Right lobe of liver (tissue), 6 donors: ENCODE measurements around the gene REXO5. TPM values are rescaled to one million over a fixed set of nuclear protein-coding genes. Genes with fewer than 3 reads are reported as not detected.

Experiments used
- ATAC-seq, 4 donors: fragments of 200-7000 bp; cut with Tn5 transposase; one replicate each; pipeline ENCODE4 v1.9.1; 2020; ENCODE audit warnings: mild to moderate bottlenecking in 4 of 4, moderate library complexity in 4 of 4
- DNase-seq, 3 donors: peaks; one replicate each; pipeline ENCODE4 v3.0.0-alpha.2; 2020
- H3K27ac ChIP-seq, 3 donors: fragments of 200-600 bp; one replicate each; pipeline ENCODE4 v1.8.0; 2022
- H3K27me3 ChIP-seq, 2 donors: fragments of 200-600 bp; one replicate each; pipeline ENCODE4 v1.8.0; 2022
- H3K36me3 ChIP-seq, 4 donors: fragments of 200-600 bp; sonication (generic) in 1 of 4; one replicate each; pipeline versions ENCODE4 v1.5.1 to v1.8.0; 2017 to 2022; ENCODE audit warnings: control low read depth in 1 of 4
- H3K4me1 ChIP-seq, 4 donors: fragments of 200-600 bp; sonication (generic) in 1 of 4; one replicate each; pipeline versions ENCODE4 v1.5.1 to v1.8.0; 2017 to 2022; ENCODE audit warnings: control low read depth in 1 of 4
- H3K4me3 ChIP-seq, 3 donors: fragments of 200-600 bp; one replicate each; pipeline ENCODE4 v1.8.0; 2022
- H3K9me3 ChIP-seq, 4 donors: fragments of 200-600 bp; sonication (generic) in 1 of 4; one replicate each; pipeline versions ENCODE4 v1.5.1 to v1.8.0; 2017 to 2022; ENCODE audit warnings: control low read depth in 1 of 4
- CTCF ChIP-seq, 4 donors: fragments of 200-600 bp in 3 of 4; fragments of 450-650 bp in 1 of 4; IDR thresholded peaks; one replicate each; pipeline versions ENCODE4 v1.5.1 to v1.8.0; 2016 to 2022; ENCODE audit warnings: antibody characterized with exemption in 4 of 4, mild to moderate bottlenecking in 2 of 4
- POLR2A ChIP-seq: fragments of 450-650 bp; IDR thresholded peaks from one replicate; pipeline ENCODE4 v1.6.1; 2017; ENCODE audit warnings: antibody characterized with exemption, mild to moderate bottlenecking
- WGBS: methylation state at CpG from one replicate; pipeline ENCODE4 v1.1.6; 2018; ENCODE audit warnings: low coverage, low lambda C conversion rate; ENCODE audit not compliant: insufficient coverage; ENCODE audit errors: missing lambda C conversion rate; 5-methylcytosine and 5-hydroxymethylcytosine counted together
- intact Hi-C, 2 donors: fragments of 100-400 bp; cut with DNase I; formaldehyde crosslinking; loops; one replicate each; pipeline versions ENCODE4 v1.11.2 to v1.14.1; 2022
- total RNA-seq, 6 experiments: library from RNA; depleted of rRNA in 2 of 6; stranded (reverse); fragments of >200 nt in 2 of 6; fragmentation: NEBNext Ultra II Directional in 3 of 6; extraction: Animal tissue kit (Norgen Biotek cat#: 25700) in 3 of 6; gene quantifications; one replicate each; pipeline versions ENCODE4 v1.1.0 to v1.2.4, GENCODE V29; 2016 to 2023
- donor health status: DM: no; HTN: yes; CAD: no.
- donor health status: DM: no; HTN: no; CAD: no.
- donor health status: DM: no; HTN: no; CAD: no.
- donor health status: DM: no; HTN: yes; CAD: no.
- donor health status: DM: no; HTN: yes; CAD: no.

Gene REXO5
- total RNA-seq, 6 experiments from 2014 or later: 1.1 to 2.9 (median 2.4) TPM

- ATAC-seq: no peak
- H3K4me3 ChIP-seq: no peak overlapping the region
- TF ChIP-seq POLR2A: no peak
- no peak for TF ChIP-seq CTCF (IDR thresholded peaks at IDR 0.05)
- H3K4me1 ChIP-seq: no peaks in the 10 kb centered on the region
- no peak overlapping the region for H3K27ac ChIP-seq
- H3K36me3 ChIP-seq: no peaks in the 10 kb centered on the region
- H3K9me3 ChIP-seq: no peaks in the 10 kb centered on the region
- no peaks in the 10 kb centered on the region for H3K27me3 ChIP-seq
- intact Hi-C loops: no loop called here
- WGBS: 80% methylated on average over 4 of the region's 4 CpGs
- no peak for DNase-seq
Observed at GRCh38 chr16:20814784-20815183, 8.5 kb downstream of the REXO5 start.

- no peaks in the 10 kb centered on the region for H3K36me3 ChIP-seq
- no peak for DNase-seq
- TF ChIP-seq CTCF (IDR thresholded peaks at IDR 0.05) (no peak), POLR2A (no peak)
- 99% methylated on average over 4 of the region's 4 CpGs for WGBS
- intact Hi-C loops: no loop called here
- H3K9me3 ChIP-seq: no peaks in the 10 kb centered on the region
- H3K4me3 ChIP-seq: no peak overlapping the region
- no peak for ATAC-seq
- H3K27me3 ChIP-seq: no peaks in the 10 kb centered on the region
- H3K4me1 ChIP-seq: no peaks in the 10 kb centered on the region
- H3K27ac ChIP-seq: no peak overlapping the region
Observed at GRCh38 chr16:20818929-20819585, 12.7 kb downstream of the REXO5 start.

- no peaks in the 10 kb centered on the region for H3K9me3 ChIP-seq
- intact Hi-C loops: no loop called here
- no peak overlapping the region for H3K4me3 ChIP-seq
- H3K27me3 ChIP-seq: no peaks in the 10 kb centered on the region
- no peak overlapping the region for H3K27ac ChIP-seq
- TF ChIP-seq POLR2A (no peak), CTCF (IDR thresholded peaks at IDR 0.05) (no peak)
- WGBS: 90% methylated on average over 4 of the region's 4 CpGs
- H3K36me3 ChIP-seq: no peaks in the 10 kb centered on the region
- no peaks in the 10 kb centered on the region for H3K4me1 ChIP-seq
- ATAC-seq: no peak
- DNase-seq: no peak
Observed at GRCh38 chr16:20821682-20822081, 15.4 kb downstream of the REXO5 start.

- H3K27me3 ChIP-seq: no peaks in the 10 kb centered on the region
- no peaks in the 10 kb centered on the region for H3K9me3 ChIP-seq
- H3K4me3 ChIP-seq: no peak overlapping the region
- intact Hi-C loops: no loop called here
- DNase-seq: no peak
- no peak for ATAC-seq
- 76% methylated on average over 3 of the region's 3 CpGs for WGBS
- no peaks in the 10 kb centered on the region for H3K36me3 ChIP-seq
- TF ChIP-seq POLR2A (no peak), CTCF (IDR thresholded peaks at IDR 0.05) (no peak)
- H3K4me1 ChIP-seq: no peaks in the 10 kb centered on the region
- no peak overlapping the region for H3K27ac ChIP-seq
Observed at GRCh38 chr16:20822521-20823325, 16.4 kb downstream of the REXO5 start.
